Uterus (tissue), 4 donors: ENCODE results near the gene RNF111. TPM values are rescaled to one million over a fixed set of nuclear protein-coding genes. Genes with fewer than 3 reads are reported as not detected.

Experiments
- DNase-seq, 2 donors: peaks; one replicate each; pipeline ENCODE4 v3.0.0-alpha.2; 2019 to 2020
- H3K27ac ChIP-seq, 2 donors: fragments of 200-600 bp; sonication (generic); 1 replicate in 1 of 2; 2 replicates in 1 of 2; pipeline ENCODE4 v1.5.1; 2016 to 2018
- H3K27me3 ChIP-seq, 2 donors: fragments of 200-600 bp; sonication (generic); one replicate each; pipeline ENCODE4 v1.5.1; 2018 to 2019; ENCODE audit warnings: control low read depth in 1 of 2
- H3K36me3 ChIP-seq, 2 donors: fragments of 200-600 bp; sonication (generic); one replicate each; pipeline ENCODE4 v1.5.1; 2019; ENCODE audit warnings: control low read depth in 1 of 2
- H3K4me1 ChIP-seq, 2 donors: fragments of 200-600 bp; sonication (generic); one replicate each; pipeline ENCODE4 v1.5.1; 2018 to 2019; ENCODE audit warnings: control low read depth in 1 of 2
- H3K4me3 ChIP-seq, 2 donors: fragments of 200-600 bp; sonication (generic); 1 replicate in 1 of 2; 2 replicates in 1 of 2; pipeline ENCODE4 v1.5.1; 2018 to 2019; ENCODE audit warnings: mild to moderate bottlenecking in 1 of 2
- H3K9me3 ChIP-seq, 2 donors: fragments of 200-600 bp; sonication (generic); one replicate each; pipeline ENCODE4 v1.5.1; 2019; ENCODE audit warnings: control low read depth in 1 of 2
- POLR2A ChIP-seq, 2 donors: fragments of 450-650 bp; IDR thresholded peaks; one replicate each; pipeline ENCODE4 v1.6.1; 2016; ENCODE audit warnings: antibody characterized with exemption in 2 of 2, mild to moderate bottlenecking in 1 of 2, moderate library complexity in 1 of 2
- intact Hi-C: fragments of 100-400 bp; cut with DNase I; formaldehyde crosslinking; loops from one replicate; pipeline ENCODE4 v1.15.1; 2023; ENCODE audit warnings: low total_unique reads
- total RNA-seq, 4 donors: library from RNA; depleted of rRNA in 3 of 4; stranded (reverse); fragments of >200 nt in 3 of 4; gene quantifications; one replicate each; pipeline versions ENCODE4 v1.1.0 to v1.2.4, GENCODE V29; 2014 to 2023
- TF ChIP-seq, protein P1 (sequence below), 4 experiments: fragments of 200-600 bp in 2 of 4; fragments of 450-650 bp in 2 of 4; sonication (generic) in 2 of 4; IDR thresholded peaks; one replicate each; pipeline ENCODE4 v1.5.1; 2016 to 2019; ENCODE audit warnings: antibody characterized with exemption in 4 of 4, mild to moderate bottlenecking in 2 of 4, moderate library complexity in 1 of 4
- donor health status: DM: yes; HTN: yes; CAD: no.

RNF111 gene
- total RNA-seq, 4 donors from 2014 or later: 25.9 to 43.9 (median 30.5) TPM

DNA sequence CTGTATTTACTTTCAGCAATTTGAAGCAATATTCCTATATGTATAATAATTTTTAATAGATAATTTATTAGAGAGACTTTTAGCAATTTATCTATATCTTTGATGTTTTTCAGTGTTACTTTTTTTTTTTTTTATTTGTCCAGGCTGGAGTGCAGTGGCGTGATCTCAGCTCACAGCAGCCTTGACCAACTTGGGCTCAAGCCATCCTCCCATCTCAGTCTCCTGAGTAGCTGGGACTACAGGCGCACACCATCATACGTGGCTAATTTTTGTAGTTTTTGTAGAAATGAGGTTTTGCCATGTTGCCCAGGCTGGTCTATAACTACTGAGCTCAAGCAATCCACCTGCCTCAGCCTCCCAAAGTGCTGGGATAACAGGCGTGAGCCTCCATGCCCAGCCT, 28.7 kb upstream of the RNF111 start:
- no peaks in the 10 kb centered on the region for H3K4me1 ChIP-seq
- H3K9me3 ChIP-seq: no peaks in the 10 kb centered on the region
- TF ChIP-seq, protein P1, sequence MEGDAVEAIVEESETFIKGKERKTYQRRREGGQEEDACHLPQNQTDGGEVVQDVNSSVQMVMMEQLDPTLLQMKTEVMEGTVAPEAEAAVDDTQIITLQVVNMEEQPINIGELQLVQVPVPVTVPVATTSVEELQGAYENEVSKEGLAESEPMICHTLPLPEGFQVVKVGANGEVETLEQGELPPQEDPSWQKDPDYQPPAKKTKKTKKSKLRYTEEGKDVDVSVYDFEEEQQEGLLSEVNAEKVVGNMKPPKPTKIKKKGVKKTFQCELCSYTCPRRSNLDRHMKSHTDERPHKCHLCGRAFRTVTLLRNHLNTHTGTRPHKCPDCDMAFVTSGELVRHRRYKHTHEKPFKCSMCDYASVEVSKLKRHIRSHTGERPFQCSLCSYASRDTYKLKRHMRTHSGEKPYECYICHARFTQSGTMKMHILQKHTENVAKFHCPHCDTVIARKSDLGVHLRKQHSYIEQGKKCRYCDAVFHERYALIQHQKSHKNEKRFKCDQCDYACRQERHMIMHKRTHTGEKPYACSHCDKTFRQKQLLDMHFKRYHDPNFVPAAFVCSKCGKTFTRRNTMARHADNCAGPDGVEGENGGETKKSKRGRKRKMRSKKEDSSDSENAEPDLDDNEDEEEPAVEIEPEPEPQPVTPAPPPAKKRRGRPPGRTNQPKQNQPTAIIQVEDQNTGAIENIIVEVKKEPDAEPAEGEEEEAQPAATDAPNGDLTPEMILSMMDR (IDR thresholded peaks at IDR 0.05): no peak
- no peak for TF ChIP-seq POLR2A (IDR thresholded peaks at IDR 0.05)
- H3K36me3 ChIP-seq: no peaks in the 10 kb centered on the region
- H3K27ac ChIP-seq: no peak overlapping the region
- H3K27me3 ChIP-seq: no peaks in the 10 kb centered on the region
- DNase-seq: no peak
- intact Hi-C loops: no loop called here
- no peak overlapping the region for H3K4me3 ChIP-seq

DNA sequence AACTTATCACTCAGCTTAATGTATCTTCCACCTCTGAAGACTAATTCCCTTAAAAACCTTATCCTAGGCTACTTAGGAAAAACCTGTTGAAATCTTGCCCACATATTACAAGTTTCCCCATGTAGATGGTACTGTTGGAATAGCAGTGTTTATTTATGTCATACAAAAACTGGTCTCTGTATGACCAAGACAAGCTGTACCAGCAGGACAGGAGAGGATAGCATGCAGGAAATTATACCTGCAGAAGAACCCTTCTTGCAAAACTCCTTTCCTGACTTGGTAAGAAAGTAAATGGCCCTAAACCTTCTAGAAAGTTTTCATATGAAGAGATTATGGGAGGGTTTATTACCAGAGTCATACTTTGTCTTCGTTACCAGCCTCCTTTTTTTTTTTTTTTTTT, 25.3 kb upstream of the RNF111 start:
- H3K27me3 ChIP-seq: no peaks in the 10 kb centered on the region
- H3K36me3 ChIP-seq: no peaks in the 10 kb centered on the region
- intact Hi-C loops: no loop called here
- no peaks in the 10 kb centered on the region for H3K4me1 ChIP-seq
- H3K27ac ChIP-seq: no peak overlapping the region
- H3K9me3 ChIP-seq: no peaks in the 10 kb centered on the region
- TF ChIP-seq POLR2A (IDR thresholded peaks at IDR 0.05): no peak
- TF ChIP-seq, protein P1 (IDR thresholded peaks at IDR 0.05): no peak
- DNase-seq: no peak
- H3K4me3 ChIP-seq: no peak overlapping the region

DNA sequence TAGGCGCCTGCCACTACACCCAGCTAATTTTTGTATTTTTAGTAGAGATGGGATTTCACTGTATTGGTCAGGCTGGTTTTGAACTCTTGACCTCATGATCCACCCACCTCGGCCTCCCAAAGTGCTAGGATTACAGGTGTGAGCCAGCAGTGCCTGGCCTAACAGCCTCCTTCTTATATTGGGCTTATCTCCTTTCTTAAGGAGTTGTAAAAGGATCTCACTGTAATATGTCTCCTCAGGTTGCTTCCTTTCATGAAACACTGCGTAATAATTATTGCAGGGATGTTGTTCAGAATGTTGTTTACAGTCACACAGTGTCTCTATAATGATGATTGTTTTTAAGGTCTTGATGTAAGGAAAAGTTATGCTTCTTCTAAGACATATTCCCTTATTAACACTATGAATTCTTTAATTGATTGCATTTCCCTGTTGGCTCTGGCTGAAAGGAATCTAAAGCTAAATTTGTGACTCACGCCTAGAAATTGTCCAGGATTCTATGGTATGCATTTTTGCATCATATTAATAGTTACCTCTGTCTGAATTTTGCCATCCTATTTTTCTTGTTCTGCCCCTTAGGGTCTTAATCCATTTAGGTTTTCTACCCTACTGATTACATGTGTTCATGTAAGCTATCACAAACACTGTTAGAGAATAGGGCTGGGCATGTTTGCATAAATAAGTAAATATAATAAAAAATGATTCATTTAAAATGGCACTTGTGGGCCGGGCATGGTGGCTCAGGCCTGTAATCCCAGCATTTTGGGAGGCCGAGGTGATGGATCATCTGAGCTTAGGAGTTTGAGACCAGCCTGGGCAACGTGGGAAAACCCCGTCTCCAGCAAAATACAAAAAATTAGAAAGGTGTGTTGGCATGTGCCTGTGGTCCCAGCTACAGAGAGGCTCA, 24.5 kb upstream of the RNF111 start:
- Histone ChIP-seq H3K27me3 (no peaks in the 10 kb centered on the region), H3K4me3 (no peak overlapping the region), H3K9me3 (no peaks in the 10 kb centered on the region), H3K4me1 (no peaks in the 10 kb centered on the region), H3K27ac (no peak overlapping the region), H3K36me3 (no peaks in the 10 kb centered on the region)
- DNase-seq: no peak
- intact Hi-C loops: no loop called here
- TF ChIP-seq POLR2A (IDR thresholded peaks at IDR 0.05): no peak
- TF ChIP-seq, protein P1 (IDR thresholded peaks at IDR 0.05): no peak

DNA sequence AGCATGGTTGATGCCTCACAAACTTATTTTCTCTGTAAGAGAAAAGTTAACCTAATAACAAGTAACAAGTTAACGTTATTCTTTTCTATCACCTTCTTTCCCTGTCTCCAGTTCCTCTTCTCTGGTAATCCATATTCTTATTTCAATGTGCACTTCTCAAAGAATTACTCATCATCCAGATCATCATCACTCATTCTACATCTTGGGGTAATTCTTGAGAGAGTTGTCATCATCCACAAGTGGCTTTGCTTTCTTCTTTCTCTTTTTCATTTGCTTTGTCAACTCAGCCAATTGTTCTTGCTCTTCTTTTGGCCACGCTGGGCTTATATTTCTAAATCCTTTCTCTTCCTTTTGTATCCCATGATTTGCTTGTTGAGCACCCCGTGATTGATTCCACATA, 20.8 kb upstream of the RNF111 start:
- Histone ChIP-seq H3K4me3 (no peak overlapping the region), H3K9me3 (no peaks in the 10 kb centered on the region), H3K27me3 (no peaks in the 10 kb centered on the region), H3K27ac (no peak overlapping the region), H3K36me3 (no peaks in the 10 kb centered on the region), H3K4me1 (no peaks in the 10 kb centered on the region)
- TF ChIP-seq POLR2A (IDR thresholded peaks at IDR 0.05): no peak
- TF ChIP-seq, protein P1 (IDR thresholded peaks at IDR 0.05): no peak
- intact Hi-C loops: no loop called here
- no peak for DNase-seq

DNA sequence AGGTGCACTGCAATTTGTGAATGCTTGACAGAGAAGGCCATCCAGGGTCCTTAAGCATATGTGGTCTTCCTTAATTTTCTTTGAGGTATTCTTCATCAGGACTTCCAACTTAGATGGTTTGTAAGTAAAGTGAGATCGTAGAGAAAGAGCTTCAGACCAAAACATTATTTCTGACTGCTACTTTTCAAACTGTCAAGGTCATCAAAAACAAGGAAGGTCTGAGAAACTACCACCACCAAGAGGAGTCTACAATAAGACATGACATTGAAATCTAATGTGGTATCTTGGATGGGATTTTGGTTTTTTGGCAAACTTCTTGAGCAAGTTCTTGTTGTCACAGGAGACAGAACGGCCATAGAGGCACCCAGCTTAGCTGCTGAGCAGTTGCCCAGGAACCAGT, 20.0 kb upstream of the RNF111 start:
- H3K9me3 ChIP-seq: no peaks in the 10 kb centered on the region
- DNase-seq: no peak
- TF ChIP-seq POLR2A (IDR thresholded peaks at IDR 0.05): no peak
- TF ChIP-seq, protein P1 (IDR thresholded peaks at IDR 0.05): no peak
- H3K27ac ChIP-seq: no peak overlapping the region
- H3K27me3 ChIP-seq: no peaks in the 10 kb centered on the region
- H3K4me3 ChIP-seq: no peak overlapping the region
- H3K36me3 ChIP-seq: no peaks in the 10 kb centered on the region
- no peaks in the 10 kb centered on the region for H3K4me1 ChIP-seq
- intact Hi-C loops: no loop called here
